ENCODE results near the gene C9orf50.
A peak's percentile ranks its signal among the peaks of the same experiment; 100 is the strongest.

Gene C9orf50

DNA sequence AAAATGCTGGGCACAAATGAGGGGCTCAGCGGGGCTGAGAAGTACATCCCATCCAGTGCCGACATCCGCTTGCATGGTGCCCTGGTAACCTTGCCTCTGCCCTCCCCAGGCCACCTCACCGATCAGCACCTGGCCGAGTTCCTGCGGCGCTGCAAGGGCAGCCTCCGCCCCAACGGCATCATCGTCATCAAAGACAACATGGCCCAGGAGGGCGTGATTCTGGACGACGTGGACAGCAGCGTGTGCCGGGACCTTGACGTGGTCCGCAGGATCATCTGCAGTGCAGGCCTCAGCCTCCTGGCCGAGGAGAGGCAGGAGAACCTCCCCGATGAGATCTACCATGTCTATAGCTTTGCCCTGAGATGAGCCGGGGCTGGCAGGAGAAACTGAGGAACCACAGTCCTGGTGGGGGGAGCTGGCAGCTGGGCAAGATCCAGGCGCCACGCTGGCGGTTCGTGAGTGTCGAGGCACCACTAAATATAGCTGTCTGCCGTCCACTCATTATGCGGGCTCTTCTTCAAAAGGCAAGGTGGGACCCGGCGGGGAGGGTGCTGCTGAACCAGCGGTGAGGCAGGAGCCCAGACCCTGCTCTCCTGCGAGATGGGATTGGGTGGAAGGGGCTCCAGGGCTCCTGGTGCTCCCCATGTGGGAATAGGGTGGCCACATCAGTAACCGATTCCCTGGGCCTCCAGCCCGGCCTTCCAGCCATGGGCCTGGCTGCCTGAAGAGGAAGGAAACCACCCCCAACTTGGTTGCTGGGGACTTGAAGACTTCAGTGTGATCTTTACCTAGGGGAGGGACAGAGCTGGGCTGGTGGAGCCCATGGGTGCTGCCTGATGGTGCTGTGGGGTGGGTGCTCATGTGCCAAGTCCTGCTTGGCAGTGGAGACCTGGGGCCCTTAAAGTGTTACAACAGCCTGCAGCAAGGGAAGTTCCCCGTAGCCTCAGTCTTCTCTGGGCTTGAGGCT lies 14.5 kb upstream of the C9orf50 start:
- peaks cover 0 to under 1% of the 10 kb centered on the region in 2 donors for H3K4me1 ChIP-seq (ENCODE audit: control insufficient read depth in 2 of 2, insufficient read depth in 1 of 2, low read depth in 1 of 2, low read length in 2 of 2)
- H3K27ac ChIP-seq (replicated peaks; ENCODE audit: low read length): no peak overlapping the region
- no peaks in the 10 kb centered on the region for H3K27me3 ChIP-seq (ENCODE audit: control insufficient read depth in 3 of 3, insufficient read depth in 3 of 3, low read depth in 1 of 3, low read length in 3 of 3)
- H3K4ac ChIP-seq (ENCODE audit: low read length): no peak overlapping the region
- no peak overlapping the region for H2BK15ac ChIP-seq (ENCODE audit: low read length)
- H3K36me3 ChIP-seq (replicated peaks in 1 of 2; ENCODE audit: control insufficient read depth in 2 of 2, insufficient read depth in 2 of 2, low read length in 2 of 2): peaks cover 61 to 88% of the 10 kb centered on the region in 2 donors
- H3K79me1 ChIP-seq (ENCODE audit: low read depth, low read length): peaks cover 33% of the 10 kb centered on the region
- no peaks in the 10 kb centered on the region for H3K9me3 ChIP-seq (replicated peaks in 1 of 2; ENCODE audit: control insufficient read depth in 2 of 2, insufficient read depth in 1 of 2, low read depth in 1 of 2, low read length in 2 of 2)
- no peak overlapping the region for H3K4me3 ChIP-seq (ENCODE audit: low read length in 2 of 2)
- H3K4me2 ChIP-seq (ENCODE audit: insufficient read depth, low read length, poor library complexity, severe bottlenecking): no peak overlapping the region
- DNase-seq (ENCODE audit: low spot score): no peak
- H3K9ac ChIP-seq (ENCODE audit: low read depth, low read length, poor library complexity): no peak overlapping the region
- no peak overlapping the region for H2BK5ac ChIP-seq (ENCODE audit: low read length)
- peak overlapping the region; percentile 65 for H3K23ac ChIP-seq (ENCODE audit: low read depth, low read length, poor library complexity)
- H2AK5ac ChIP-seq (ENCODE audit: low read depth, low read length): no peak overlapping the region
- H3K14ac ChIP-seq (ENCODE audit: low read length): peak overlapping the region; percentile 8
- H3K18ac ChIP-seq (ENCODE audit: low read length): no peak overlapping the region
- peak overlapping the region; percentile 6 for H2BK12ac ChIP-seq (ENCODE audit: low read length)
- WGBS, 2 donors (ENCODE audit: extremely low coverage in 2 of 2, insufficient read length in 2 of 2, insufficient replicate concordance in 1 of 2): no CpG with 5 or more reads among the region's 34 CpGs
- H2BK120ac ChIP-seq (ENCODE audit: low read depth, low read length): no peak overlapping the region
- no peak overlapping the region for H2AFZ ChIP-seq (ENCODE audit: low read length)
- H4K91ac ChIP-seq (ENCODE audit: low read depth, low read length, poor library complexity): no peak overlapping the region
- peak overlapping the region; percentile 17 for H4K8ac ChIP-seq (ENCODE audit: low read depth, low read length)

DNA sequence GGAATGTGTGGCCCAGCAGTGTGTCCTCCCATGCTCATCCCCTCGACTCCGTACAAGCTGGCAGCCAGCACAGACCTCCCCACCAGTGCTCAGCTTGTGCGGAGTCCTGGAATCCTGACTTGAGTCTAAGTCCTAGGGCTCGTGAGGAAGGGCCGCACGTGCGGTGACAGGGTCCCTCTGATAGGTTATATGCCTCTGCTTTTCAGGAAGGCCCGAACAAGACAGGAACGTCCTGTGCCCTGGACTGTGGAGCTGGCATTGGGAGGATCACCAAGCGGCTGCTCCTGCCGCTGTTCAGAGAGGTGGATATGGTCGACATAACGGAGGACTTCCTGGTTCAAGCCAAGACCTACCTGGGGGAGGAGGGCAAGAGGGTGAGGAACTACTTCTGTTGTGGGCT lies 12.9 kb upstream of the C9orf50 start:
- no CpG with 5 or more reads among the region's 13 CpGs for WGBS, 2 donors (ENCODE audit: extremely low coverage in 2 of 2, insufficient read length in 2 of 2, insufficient replicate concordance in 1 of 2)
- H4K8ac ChIP-seq (ENCODE audit: low read depth, low read length): no peak overlapping the region
- H3K4me3 ChIP-seq (ENCODE audit: low read length in 2 of 2): no peak overlapping the region
- H4K91ac ChIP-seq (ENCODE audit: low read depth, low read length, poor library complexity): no peak overlapping the region
- no peak overlapping the region for H3K27ac ChIP-seq (replicated peaks; ENCODE audit: low read length)
- H3K27me3 ChIP-seq (ENCODE audit: control insufficient read depth in 3 of 3, insufficient read depth in 3 of 3, low read depth in 1 of 3, low read length in 3 of 3): no peaks in the 10 kb centered on the region
- no peaks in the 10 kb centered on the region for H3K4me1 ChIP-seq (ENCODE audit: control insufficient read depth in 2 of 2, insufficient read depth in 1 of 2, low read depth in 1 of 2, low read length in 2 of 2)
- no peak overlapping the region for H3K18ac ChIP-seq (ENCODE audit: low read length)
- no peak overlapping the region for H3K14ac ChIP-seq (ENCODE audit: low read length)
- no peak overlapping the region for H3K4me2 ChIP-seq (ENCODE audit: insufficient read depth, low read length, poor library complexity, severe bottlenecking)
- H2AFZ ChIP-seq (ENCODE audit: low read length): no peak overlapping the region
- H3K9ac ChIP-seq (ENCODE audit: low read depth, low read length, poor library complexity): no peak overlapping the region
- H3K23ac ChIP-seq (ENCODE audit: low read depth, low read length, poor library complexity): no peak overlapping the region
- no peak overlapping the region for H2BK120ac ChIP-seq (ENCODE audit: low read depth, low read length)
- H2AK5ac ChIP-seq (ENCODE audit: low read depth, low read length): no peak overlapping the region
- no peak overlapping the region for H2BK12ac ChIP-seq (ENCODE audit: low read length)
- H3K36me3 ChIP-seq (replicated peaks in 1 of 2; ENCODE audit: control insufficient read depth in 2 of 2, insufficient read depth in 2 of 2, low read length in 2 of 2): peaks cover 56 to 92% of the 10 kb centered on the region in 2 donors
- H3K9me3 ChIP-seq (replicated peaks in 1 of 2; ENCODE audit: control insufficient read depth in 2 of 2, insufficient read depth in 1 of 2, low read depth in 1 of 2, low read length in 2 of 2): no peaks in the 10 kb centered on the region
- peaks cover 28% of the 10 kb centered on the region for H3K79me1 ChIP-seq (ENCODE audit: low read depth, low read length)
- no peak overlapping the region for H3K4ac ChIP-seq (ENCODE audit: low read length)
- DNase-seq (ENCODE audit: low spot score): no peak
- H2BK15ac ChIP-seq (ENCODE audit: low read length): no peak overlapping the region
- H2BK5ac ChIP-seq (ENCODE audit: low read length): no peak overlapping the region

- Histone ChIP-seq H3K79me1 (ENCODE audit: low read depth, low read length) (peaks cover 27% of the 10 kb centered on the region), H3K4me2 (ENCODE audit: insufficient read depth, low read length, poor library complexity, severe bottlenecking) (no peak overlapping the region), H4K91ac (ENCODE audit: low read depth, low read length, poor library complexity) (no peak overlapping the region), H2BK5ac (ENCODE audit: low read length) (no peak overlapping the region), H3K36me3 (replicated peaks in 1 of 2; ENCODE audit: control insufficient read depth in 2 of 2, insufficient read depth in 2 of 2, low read length in 2 of 2) (peaks cover 50 to 92% of the 10 kb centered on the region in 2 donors), H2BK12ac (ENCODE audit: low read length) (no peak overlapping the region), H3K9ac (ENCODE audit: low read depth, low read length, poor library complexity) (no peak overlapping the region), H3K18ac (ENCODE audit: low read length) (no peak overlapping the region), H3K9me3 (replicated peaks in 1 of 2; ENCODE audit: control insufficient read depth in 2 of 2, insufficient read depth in 1 of 2, low read depth in 1 of 2, low read length in 2 of 2) (no peaks in the 10 kb centered on the region), H4K8ac (ENCODE audit: low read depth, low read length) (no peak overlapping the region), H3K4me1 (ENCODE audit: control insufficient read depth in 2 of 2, insufficient read depth in 1 of 2, low read depth in 1 of 2, low read length in 2 of 2) (no peaks in the 10 kb centered on the region), H2AK5ac (ENCODE audit: low read depth, low read length) (no peak overlapping the region), H3K23ac (ENCODE audit: low read depth, low read length, poor library complexity) (no peak overlapping the region), H2BK120ac (ENCODE audit: low read depth, low read length) (no peak overlapping the region), H3K14ac (ENCODE audit: low read length) (no peak overlapping the region), H3K27me3 (ENCODE audit: control insufficient read depth in 3 of 3, insufficient read depth in 3 of 3, low read depth in 1 of 3, low read length in 3 of 3) (no peaks in the 10 kb centered on the region), H3K4me3 (ENCODE audit: low read length in 2 of 2) (no peak overlapping the region), H2BK15ac (ENCODE audit: low read length) (no peak overlapping the region), H3K27ac (replicated peaks; ENCODE audit: low read length) (no peak overlapping the region), H2AFZ (ENCODE audit: low read length) (no peak overlapping the region), H3K4ac (ENCODE audit: low read length) (no peak overlapping the region)
- no peak for DNase-seq (ENCODE audit: low spot score)
- WGBS, 2 donors (ENCODE audit: extremely low coverage in 2 of 2, insufficient read length in 2 of 2, insufficient replicate concordance in 1 of 2): no CpG with 5 or more reads among the region's 4 CpGs
Measured at GRCh38 chr9:129633207-129633606, 12.3 kb upstream of the C9orf50 start.

DNA sequence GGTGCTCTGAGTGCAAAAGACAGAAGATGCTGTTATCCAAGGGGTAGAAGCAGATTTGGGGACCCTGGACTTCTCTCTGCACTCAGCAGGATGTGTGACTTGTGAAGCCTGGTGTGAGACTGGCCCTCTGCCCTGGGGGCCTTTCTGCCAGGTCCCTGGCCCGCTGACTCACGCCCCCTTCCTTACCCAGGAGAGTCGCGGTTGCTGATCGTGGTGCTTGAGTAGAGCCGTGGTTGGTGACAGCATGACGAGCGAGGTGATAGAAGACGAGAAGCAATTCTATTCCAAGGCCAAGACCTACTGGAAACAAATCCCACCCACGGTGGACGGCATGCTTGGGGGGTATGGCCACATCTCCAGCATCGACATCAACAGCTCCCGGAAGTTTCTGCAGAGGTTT lies 11.6 kb upstream of the C9orf50 start:
- Histone ChIP-seq H3K4me3 (ENCODE audit: low read length in 2 of 2) (no peak overlapping the region), H3K23ac (ENCODE audit: low read depth, low read length, poor library complexity) (no peak overlapping the region), H3K79me1 (ENCODE audit: low read depth, low read length) (peaks cover 28% of the 10 kb centered on the region), H3K18ac (ENCODE audit: low read length) (no peak overlapping the region), H3K9me3 (replicated peaks in 1 of 2; ENCODE audit: control insufficient read depth in 2 of 2, insufficient read depth in 1 of 2, low read depth in 1 of 2, low read length in 2 of 2) (no peaks in the 10 kb centered on the region), H2AK5ac (ENCODE audit: low read depth, low read length) (no peak overlapping the region), H3K14ac (ENCODE audit: low read length) (no peak overlapping the region), H3K27ac (replicated peaks; ENCODE audit: low read length) (no peak overlapping the region), H2AFZ (ENCODE audit: low read length) (no peak overlapping the region), H4K91ac (ENCODE audit: low read depth, low read length, poor library complexity) (no peak overlapping the region), H2BK5ac (ENCODE audit: low read length) (no peak overlapping the region), H3K4ac (ENCODE audit: low read length) (no peak overlapping the region), H3K4me1 (ENCODE audit: control insufficient read depth in 2 of 2, insufficient read depth in 1 of 2, low read depth in 1 of 2, low read length in 2 of 2) (peaks cover 0 to 7% of the 10 kb centered on the region in 2 donors), H2BK120ac (ENCODE audit: low read depth, low read length) (no peak overlapping the region), H3K9ac (ENCODE audit: low read depth, low read length, poor library complexity) (no peak overlapping the region), H3K27me3 (ENCODE audit: control insufficient read depth in 3 of 3, insufficient read depth in 3 of 3, low read depth in 1 of 3, low read length in 3 of 3) (no peaks in the 10 kb centered on the region), H2BK15ac (ENCODE audit: low read length) (no peak overlapping the region), H2BK12ac (ENCODE audit: low read length) (no peak overlapping the region), H3K36me3 (replicated peaks in 1 of 2; ENCODE audit: control insufficient read depth in 2 of 2, insufficient read depth in 2 of 2, low read length in 2 of 2) (peaks cover 43 to 92% of the 10 kb centered on the region in 2 donors), H4K8ac (ENCODE audit: low read depth, low read length) (no peak overlapping the region), H3K4me2 (ENCODE audit: insufficient read depth, low read length, poor library complexity, severe bottlenecking) (no peak overlapping the region)
- DNase-seq (ENCODE audit: low spot score): no peak
- no CpG with 5 or more reads among the region's 13 CpGs for WGBS, 2 donors (ENCODE audit: extremely low coverage in 2 of 2, insufficient read length in 2 of 2, insufficient replicate concordance in 1 of 2)
